ENCODE measurements around the gene NEXMIF.
"Not testable (repeated sequence)": the region's sequence is repeated elsewhere in the genome, so short reads cannot be mapped to it uniquely, and the experiment has no call there.

NEXMIF gene

DNA sequence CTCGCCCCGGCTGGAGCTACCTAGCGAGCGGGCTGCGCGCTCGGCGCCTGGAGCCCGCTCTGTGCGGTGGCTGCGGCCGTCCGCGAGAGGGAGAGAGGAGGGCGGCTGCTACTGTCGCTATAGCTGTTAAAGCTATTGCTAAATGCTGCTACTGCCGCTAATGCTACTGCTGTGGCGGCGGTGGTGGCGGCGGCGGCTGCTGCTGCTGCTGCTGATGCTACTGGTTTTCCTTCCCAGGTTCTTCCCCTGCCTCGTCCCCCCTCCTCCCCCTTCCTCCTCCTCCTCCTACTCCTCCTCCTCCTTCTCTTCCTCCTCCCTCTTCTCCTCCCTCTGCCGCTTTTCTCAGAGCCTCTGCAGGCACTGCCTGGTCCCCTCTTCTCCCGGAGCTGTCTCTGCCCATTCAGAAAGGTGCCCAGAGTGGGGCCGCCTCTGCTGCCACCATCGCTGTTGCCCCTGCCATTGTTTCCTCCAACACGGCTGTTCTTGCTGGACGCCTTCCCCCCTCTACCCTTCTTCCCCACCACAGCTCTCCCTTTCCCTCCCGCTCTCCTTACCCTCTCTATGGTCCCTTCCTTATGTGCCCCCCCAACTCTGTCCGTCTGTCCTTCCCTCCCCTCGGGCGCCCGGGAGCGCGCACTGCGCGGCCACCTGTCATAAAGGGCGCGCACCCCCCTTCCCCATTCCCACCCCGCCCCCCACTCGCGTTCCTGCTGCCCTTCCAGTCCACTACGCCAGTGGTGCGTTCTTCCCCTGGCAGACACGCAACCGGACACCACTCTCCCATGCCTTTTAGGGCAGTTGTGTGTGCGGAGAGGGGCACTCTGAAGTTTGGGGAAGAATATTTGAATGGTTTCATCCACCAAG is at the start of gene NEXMIF:
NEXMIF (minus strand) TSS at position 228 of the 864 bp plus-strand sequence.
- no peak for DNase-seq (ENCODE audit: low spot score)

DNA sequence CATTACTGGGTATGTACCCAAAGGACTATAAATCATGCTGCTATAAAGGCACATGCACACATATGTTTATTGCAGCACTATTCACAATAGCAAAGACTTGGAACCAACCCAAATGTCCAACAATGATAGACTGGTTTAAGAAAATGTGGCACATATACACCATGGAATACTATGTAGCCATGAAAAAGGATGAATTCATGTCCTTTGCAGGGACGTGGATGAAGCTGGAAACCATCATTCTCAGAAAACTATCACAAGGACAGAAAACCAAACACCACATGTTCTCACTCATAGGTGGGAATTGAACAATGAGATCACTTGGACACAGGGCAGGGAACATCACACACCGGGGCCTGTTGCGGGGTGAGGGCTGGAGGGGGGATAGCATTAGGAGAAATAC is 36.7 kb upstream of the NEXMIF start:
- DNase-seq (ENCODE audit: low spot score) = not testable (repeated sequence)

GRCh38 chrX:74949717-74950116 is 24.5 kb upstream of the NEXMIF start:
- DNase-seq (ENCODE audit: low spot score) = no peak

DNA sequence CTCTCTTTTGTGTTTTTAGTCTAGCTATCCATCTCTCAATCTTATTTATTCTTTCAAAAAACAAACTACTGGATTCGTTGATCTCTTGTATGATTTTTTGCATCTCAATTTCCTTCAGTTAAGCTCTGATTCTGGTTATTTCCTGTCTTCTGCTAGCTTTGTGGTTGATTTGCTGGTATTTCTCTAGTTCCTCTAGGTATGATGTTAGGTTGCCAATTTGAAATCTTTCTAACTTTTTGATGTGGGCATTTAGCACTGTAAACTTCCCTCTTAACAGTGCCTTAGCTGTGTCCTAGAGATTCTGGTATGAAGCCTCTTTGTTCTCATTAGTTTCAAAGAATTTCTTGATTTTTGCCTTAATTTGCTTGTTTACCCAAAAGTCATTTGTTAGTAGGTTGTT is 15.2 kb upstream of the NEXMIF start:
- DNase-seq (ENCODE audit: low spot score) = no peak

- no peak for DNase-seq (ENCODE audit: low spot score)
Measured at GRCh38 chrX:74931214-74931613, 6.0 kb upstream of the NEXMIF start.

GRCh38 chrX:74924449-74925224 is 615 bp downstream of the NEXMIF start:
- DNase-seq (ENCODE audit: low spot score) = peak; percentile 69

GRCh38 chrX:74923942-74924448 is 1.3 kb downstream of the NEXMIF start:
- no peak for DNase-seq (ENCODE audit: low spot score)

DNA sequence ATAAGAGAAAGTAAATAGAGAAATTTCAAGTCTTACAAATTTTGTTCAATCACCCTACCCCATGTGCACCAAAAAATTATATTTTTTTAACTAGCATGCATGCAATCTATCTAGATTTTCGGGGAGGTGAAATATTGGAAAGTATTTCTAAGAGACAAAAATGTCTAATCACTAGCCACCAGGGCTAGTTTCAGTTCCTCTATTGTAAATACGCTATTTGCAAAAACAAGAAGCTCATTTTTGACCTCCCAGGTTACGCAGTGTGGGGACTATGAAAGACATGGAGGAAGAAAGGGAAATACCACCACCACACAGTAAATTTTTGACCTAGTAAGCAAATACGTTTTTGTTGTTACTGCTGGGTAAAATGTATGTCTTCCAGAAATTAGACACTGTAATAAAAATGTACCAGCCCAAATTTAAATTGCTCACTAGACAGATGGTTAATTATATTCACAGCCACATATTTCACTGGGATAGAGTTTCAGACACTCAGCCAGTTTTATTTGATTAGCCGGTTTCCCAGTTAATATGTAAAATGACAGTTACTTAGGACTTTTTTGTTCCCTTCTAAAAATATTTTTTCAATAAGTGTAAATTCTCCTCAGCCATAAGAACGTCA is 2.2 kb downstream of the NEXMIF start:
- no peak for DNase-seq (ENCODE audit: low spot score)

DNA sequence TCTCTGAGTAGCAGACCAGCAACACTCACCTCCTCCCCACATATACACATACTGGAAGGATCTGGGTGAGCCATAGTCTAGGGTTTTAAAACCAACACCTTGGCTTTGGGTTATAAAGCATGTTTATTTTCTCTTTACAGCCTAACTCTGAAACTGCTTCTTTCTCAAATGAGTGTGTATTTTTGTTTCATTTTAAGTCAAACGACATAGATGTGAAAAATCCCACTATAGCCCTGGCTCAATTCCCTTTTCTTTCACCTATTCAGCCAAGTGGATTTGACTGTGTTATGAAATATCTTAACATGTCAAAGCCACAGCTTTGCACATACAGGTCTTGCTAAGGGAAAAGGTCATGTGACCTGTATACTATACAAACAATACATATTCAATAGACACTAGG is 13.8 kb downstream of the NEXMIF start:
- DNase-seq (ENCODE audit: low spot score) = no peak

GRCh38 chrX:74906417-74906816 is 18.8 kb downstream of the NEXMIF start:
- no peak for DNase-seq (ENCODE audit: low spot score)

- no peak for DNase-seq (ENCODE audit: low spot score)
Measured at GRCh38 chrX:74902806-74903205, 22.4 kb downstream of the NEXMIF start.

GRCh38 chrX:74892561-74892960 is 32.7 kb downstream of the NEXMIF start:
- DNase-seq (ENCODE audit: low spot score) = no peak

GRCh38 chrX:74890676-74891430 is 34.4 kb downstream of the NEXMIF start:
- no peak for DNase-seq (ENCODE audit: low spot score)

DNA sequence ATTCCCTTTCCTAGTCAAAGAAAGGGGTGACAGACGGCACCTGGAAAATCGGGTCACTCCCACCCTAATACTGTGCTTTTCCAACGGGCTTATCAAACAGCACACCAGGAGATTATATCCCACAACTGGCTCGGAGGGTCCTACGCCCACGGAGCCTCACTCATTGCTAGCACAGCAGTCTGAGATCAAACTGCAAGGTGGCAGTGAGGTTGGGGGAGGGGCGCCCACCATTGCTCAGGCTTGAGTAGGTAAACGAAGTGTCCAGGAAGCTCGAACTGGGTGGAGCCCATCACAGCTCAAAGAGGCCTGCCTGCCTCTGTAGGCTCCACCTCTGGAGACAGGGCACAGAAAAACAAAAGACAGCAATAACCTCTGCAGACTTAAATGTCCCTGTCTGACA is 42.9 kb downstream of the NEXMIF start:
- DNase-seq (ENCODE audit: low spot score) = not testable (repeated sequence)

DNA sequence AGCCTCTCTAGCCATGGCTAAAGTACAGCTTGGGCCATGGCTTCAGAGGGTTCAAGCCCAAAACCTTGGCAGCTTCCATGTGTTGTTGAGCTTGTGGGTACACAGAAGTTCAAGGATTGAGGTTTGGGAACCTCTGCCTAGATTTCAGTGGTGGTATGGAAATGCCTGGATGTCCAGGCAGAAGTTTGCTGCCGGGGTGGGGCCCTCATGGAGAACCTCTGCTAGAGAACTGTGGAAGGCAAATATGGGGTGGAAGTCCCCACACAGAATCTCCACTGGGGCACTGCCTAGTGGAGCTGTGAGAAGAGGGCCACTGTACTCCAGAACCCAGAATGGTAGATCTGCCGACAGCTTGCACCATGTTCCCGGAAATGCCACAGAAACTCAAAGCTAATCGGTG is 59.5 kb downstream of the NEXMIF start:
- no peak for DNase-seq (ENCODE audit: low spot score)

GRCh38 chrX:74853255-74853654 is 72.0 kb downstream of the NEXMIF start:
- DNase-seq (ENCODE audit: low spot score) = no peak

DNA sequence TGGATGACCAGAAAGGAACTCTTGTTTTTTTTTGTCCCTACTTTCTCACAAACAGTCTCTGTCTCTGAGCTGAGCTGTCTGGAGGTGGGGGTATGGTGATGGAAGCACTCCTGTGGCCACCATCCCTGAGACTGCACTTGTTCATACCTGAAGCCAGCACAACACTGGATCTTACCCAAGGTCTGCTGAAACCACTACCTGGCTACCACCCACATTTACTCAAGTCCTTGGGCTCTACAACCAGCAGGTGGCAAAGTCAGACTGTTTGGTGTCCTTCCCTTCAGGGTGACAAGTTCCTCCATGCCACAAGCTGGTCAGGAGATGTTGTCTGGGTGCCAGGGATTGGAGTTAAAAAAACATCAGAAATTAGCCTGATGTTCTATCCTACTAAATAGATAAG is 89.7 kb downstream of the NEXMIF start:
- DNase-seq (ENCODE audit: low spot score) = no peak

GRCh38 chrX:74819797-74820196 is 105.5 kb downstream of the NEXMIF start:
- not testable (repeated sequence) for DNase-seq (ENCODE audit: low spot score)

DNA sequence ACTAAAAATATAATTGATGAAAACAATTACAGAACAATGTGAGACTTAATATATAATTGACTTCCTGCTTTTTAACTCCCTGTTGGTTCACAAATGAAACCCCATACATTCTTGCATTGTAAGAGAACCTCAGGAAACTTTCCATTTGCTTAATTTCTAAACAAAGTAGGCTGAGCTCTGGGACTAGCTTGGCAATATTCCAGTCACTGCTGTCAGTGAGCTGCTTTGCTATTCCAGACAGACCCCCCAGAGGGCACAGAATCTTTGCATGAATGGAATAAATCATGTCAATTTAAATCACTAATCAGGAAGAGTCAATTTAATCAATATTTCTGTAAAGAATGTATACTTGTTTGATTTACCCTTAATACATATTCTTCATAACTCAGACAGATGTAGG is 110.6 kb downstream of the NEXMIF start:
- DNase-seq (ENCODE audit: low spot score) = no peak

GRCh38 chrX:74804574-74804973 is 120.7 kb downstream of the NEXMIF start:
- DNase-seq (ENCODE audit: low spot score) = no peak

- DNase-seq (ENCODE audit: low spot score) = no peak
Measured at GRCh38 chrX:74800062-74800461, 125.2 kb downstream of the NEXMIF start.

All from left forelimb (tissue), 1 donor.